ENCODE measurements around the gene NCOA4. TPM values are rescaled to one million over a fixed set of nuclear protein-coding genes. Genes with fewer than 3 reads are reported as not detected.

Gene NCOA4
- total RNA-seq, 1 donor from 2014 or later = 84.0 TPM

- no peaks in the 10 kb centered on the region for H3K4me1 Mint-ChIP-seq (ENCODE audit: low read depth)
- no peak overlapping the region for H3K4me3 Mint-ChIP-seq (ENCODE audit: low read depth)
- H3K27me3 Mint-ChIP-seq = peaks cover 9% of the 10 kb centered on the region
- H3K9me3 Mint-ChIP-seq (ENCODE audit: low read depth) = no peaks in the 10 kb centered on the region
- H3K27ac Mint-ChIP-seq = no peak overlapping the region
- no peak for DNase-seq (ENCODE audit: low spot score, unreplicated experiment)
- no peak for TF ChIP-seq CTCF (IDR thresholded peaks at IDR 0.05; ENCODE audit: unreplicated experiment)
- no peaks in the 10 kb centered on the region for H3K36me3 Mint-ChIP-seq (ENCODE audit: insufficient read depth)
Observed at GRCh38 chr10:46074196-46074946, 43.9 kb upstream of the NCOA4 start.

DNA sequence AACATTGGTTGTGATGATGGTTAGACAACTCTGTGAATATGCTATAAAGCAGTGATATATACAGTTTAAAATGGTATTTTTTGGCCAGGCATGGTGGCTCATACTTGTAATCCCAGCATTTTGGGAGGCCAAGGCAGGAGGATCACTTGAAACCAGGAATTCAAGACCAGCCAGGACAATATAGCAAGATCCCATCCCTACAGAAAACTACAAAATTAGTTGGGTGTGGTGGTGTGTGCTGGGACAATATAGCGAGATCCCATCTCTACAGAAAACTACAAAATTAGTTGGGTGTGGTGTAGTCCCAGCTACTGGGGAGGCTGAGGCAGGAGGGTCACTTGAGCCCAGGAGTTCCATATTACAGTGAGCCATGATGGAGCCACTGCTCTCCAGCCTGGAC is 43.1 kb upstream of the NCOA4 start:
- no peak overlapping the region for H3K4me3 Mint-ChIP-seq (ENCODE audit: low read depth)
- peaks cover 7% of the 10 kb centered on the region for H3K27me3 Mint-ChIP-seq
- DNase-seq (ENCODE audit: low spot score, unreplicated experiment) = no peak
- TF ChIP-seq CTCF (IDR thresholded peaks at IDR 0.05; ENCODE audit: unreplicated experiment) = no peak
- H3K27ac Mint-ChIP-seq = no peak overlapping the region
- H3K4me1 Mint-ChIP-seq (ENCODE audit: low read depth) = no peaks in the 10 kb centered on the region
- H3K9me3 Mint-ChIP-seq (ENCODE audit: low read depth) = no peaks in the 10 kb centered on the region
- no peaks in the 10 kb centered on the region for H3K36me3 Mint-ChIP-seq (ENCODE audit: insufficient read depth)

- peaks cover 7% of the 10 kb centered on the region for H3K27me3 Mint-ChIP-seq
- TF ChIP-seq CTCF (IDR thresholded peaks at IDR 0.05; ENCODE audit: unreplicated experiment) = no peak
- DNase-seq (ENCODE audit: low spot score, unreplicated experiment) = no peak
- H3K36me3 Mint-ChIP-seq (ENCODE audit: insufficient read depth) = no peaks in the 10 kb centered on the region
- no peak overlapping the region for H3K27ac Mint-ChIP-seq
- no peak overlapping the region for H3K4me3 Mint-ChIP-seq (ENCODE audit: low read depth)
- peaks cover 3% of the 10 kb centered on the region for H3K9me3 Mint-ChIP-seq (ENCODE audit: low read depth)
- H3K4me1 Mint-ChIP-seq (ENCODE audit: low read depth) = no peaks in the 10 kb centered on the region
Observed at GRCh38 chr10:46070749-46071148, 40.3 kb upstream of the NCOA4 start.

DNA sequence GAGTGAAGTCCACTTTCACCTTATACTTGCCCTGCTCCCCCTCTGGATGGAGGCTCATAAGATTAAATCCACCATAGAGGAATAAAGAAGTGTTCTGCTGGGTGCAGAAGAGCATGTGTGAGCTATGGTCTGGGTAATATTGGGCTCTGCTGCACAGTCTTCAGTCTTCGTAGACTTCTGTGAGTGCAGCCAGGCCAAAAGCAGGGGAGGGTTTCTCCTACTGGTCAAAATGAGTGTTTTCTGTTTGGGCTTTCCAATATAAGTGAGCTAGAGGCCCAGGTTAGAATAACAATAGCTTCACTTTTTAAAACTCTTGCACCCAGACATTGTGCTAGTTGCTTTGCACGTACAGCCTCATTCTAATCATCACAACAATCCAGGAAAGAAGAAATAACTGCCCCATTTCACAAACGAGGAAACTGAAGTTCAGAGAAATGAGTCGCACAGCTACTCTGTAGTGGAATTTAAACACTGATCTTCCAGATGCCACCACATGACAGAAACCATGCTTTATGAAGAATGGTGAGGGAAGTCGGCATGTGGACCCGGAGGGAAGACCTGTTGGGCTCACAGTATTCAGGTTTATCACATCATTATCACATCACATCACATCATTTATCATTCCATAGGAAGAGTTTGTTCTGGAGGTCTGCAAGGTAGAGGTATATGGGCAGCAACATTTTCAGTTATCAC is 39.5 kb upstream of the NCOA4 start:
- H3K27ac Mint-ChIP-seq = no peak overlapping the region

DNA sequence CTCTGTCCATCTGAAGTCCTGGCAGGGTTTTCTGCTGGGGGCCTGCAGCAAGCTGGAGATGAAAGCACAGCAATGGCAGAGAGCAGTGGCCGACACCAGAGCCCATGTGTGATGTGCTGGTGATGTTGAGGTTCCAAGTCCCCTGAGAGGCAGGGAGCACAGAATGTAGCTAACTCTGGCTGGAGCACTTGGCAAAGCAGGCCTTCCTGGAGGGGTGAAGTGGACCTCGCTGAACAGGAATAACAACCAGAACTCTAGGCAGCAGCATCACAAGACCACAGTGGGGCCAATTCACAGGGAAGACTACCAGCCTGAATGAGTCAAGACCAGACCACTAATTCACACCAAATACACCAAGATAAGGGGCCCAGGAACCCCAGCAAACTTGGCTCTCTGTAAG is 38.5 kb upstream of the NCOA4 start:
- no peak for TF ChIP-seq CTCF (IDR thresholded peaks at IDR 0.05; ENCODE audit: unreplicated experiment)
- Mint-ChIP-seq H3K36me3 (ENCODE audit: insufficient read depth) (no peaks in the 10 kb centered on the region), H3K27ac (no peak overlapping the region), H3K27me3 (peaks cover 7% of the 10 kb centered on the region), H3K4me3 (ENCODE audit: low read depth) (no peak overlapping the region), H3K9me3 (ENCODE audit: low read depth) (peaks cover 3% of the 10 kb centered on the region), H3K4me1 (ENCODE audit: low read depth) (peaks cover 3% of the 10 kb centered on the region)
- DNase-seq (ENCODE audit: low spot score, unreplicated experiment) = no peak

More for the DNA sequence above, 39.5 kb upstream of the NCOA4 start:
- DNase-seq (ENCODE audit: low spot score, unreplicated experiment) = no peak
- Mint-ChIP-seq H3K27me3 (peaks cover 7% of the 10 kb centered on the region), H3K36me3 (ENCODE audit: insufficient read depth) (no peaks in the 10 kb centered on the region), H3K4me1 (ENCODE audit: low read depth) (no peaks in the 10 kb centered on the region), H3K4me3 (ENCODE audit: low read depth) (no peak overlapping the region), H3K9me3 (ENCODE audit: low read depth) (peaks cover 3% of the 10 kb centered on the region)
- no peak for TF ChIP-seq CTCF (IDR thresholded peaks at IDR 0.05; ENCODE audit: unreplicated experiment)
